Panc1 (cell line): Measurements from ENCODE around the gene MARK3. TPM values are rescaled to one million over a fixed set of nuclear protein-coding genes. Genes with fewer than 3 reads are reported as not detected.
A peak's percentile ranks its signal among the peaks of the same experiment; 100 is the strongest.

Experiments
- ATAC-seq: fragments of 200-7000 bp; cut with Tn5 transposase; 2 replicates; pipeline ENCODE4 v1.9.1; 2020; ENCODE audit warnings: mild to moderate bottlenecking, moderate library complexity
- BruUV-seq: library from RNA; stranded (reverse); fragments of 400-500 nt; replicated peaks from 2 replicates; lab custom pipeline; 2021; lab: Mats Ljungman, UMichigan
- CTCF ChIA-PET: fragments of 300-600 bp; sonication (Branson Sonifier 250); formaldehyde crosslinking; loops from one replicate; lab custom pipeline; 2022; ENCODE audit warnings: antibody characterized with exemption; lab: Charles Lee
- POLR2A ChIA-PET: fragments of 300-600 bp; sonication (Branson Sonifier 250); formaldehyde crosslinking; loops from one replicate; lab custom pipeline; 2022; ENCODE audit warnings: antibody characterized with exemption; lab: Charles Lee
- DNase-seq: peaks from one replicate; pipeline ENCODE4 v3.0.0-alpha.2; 2010; ENCODE audit warnings: low read depth, low spot score
- H3K27ac ChIP-seq: 2 replicates; pipeline ENCODE4 v1.5.1; 2011; ENCODE audit warnings: mild to moderate bottlenecking, low read length, inconsistent platforms
- H3K27me3 ChIP-seq: fragments of 200-500 bp; sonication (Bioruptor generic); 2 replicates; pipeline ENCODE4 v1.6.0; 2014; ENCODE audit warnings: low read length, inconsistent platforms; ENCODE audit not compliant: control insufficient read depth, insufficient read depth
- H3K36me3 ChIP-seq: fragments of 200-500 bp; sonication (Bioruptor generic); 2 replicates; pipeline ENCODE4 v1.5.1; 2014; ENCODE audit warnings: inconsistent platforms, mild to moderate bottlenecking, low read length, moderate library complexity; ENCODE audit not compliant: control insufficient read depth, insufficient read depth
- H3K4me1 ChIP-seq: 2 replicates; pipeline ENCODE4 v1.5.1; 2011; ENCODE audit warnings: inconsistent platforms, mild to moderate bottlenecking, low read length, moderate library complexity; ENCODE audit not compliant: control insufficient read depth, insufficient read depth
- H3K4me3 ChIP-seq, 2 experiments: 2 replicates each; pipeline ENCODE4 v1.5.1; 2011 to 2012; ENCODE audit warnings: low read depth in 2 of 2, low read length in 2 of 2, mild to moderate bottlenecking in 2 of 2, inconsistent platforms in 1 of 2, moderate library complexity in 1 of 2
- H3K9me3 ChIP-seq: fragments of 200-500 bp; sonication (Bioruptor generic); 2 replicates; pipeline ENCODE4 v1.5.1; 2014; ENCODE audit warnings: low read depth, mild to moderate bottlenecking, inconsistent platforms, low read length, moderate library complexity; ENCODE audit not compliant: control insufficient read depth, insufficient read depth
- POLR2AphosphoS5 ChIP-seq: IDR thresholded peaks from 2 replicates; pipeline ENCODE4 v1.6.1; 2012; ENCODE audit warnings: mild to moderate bottlenecking, low read depth, low read length, moderate library complexity
- REST ChIP-seq, 2 experiments: IDR thresholded peaks; 2 replicates each; pipeline ENCODE4 v1.6.1; 2011 to 2012; ENCODE audit warnings: low read depth in 2 of 2, control low read depth in 1 of 2, low read length in 1 of 2, mild to moderate bottlenecking in 1 of 2, moderate library complexity in 1 of 2; ENCODE audit not compliant: insufficient read depth in 1 of 2
- SIN3A ChIP-seq: IDR thresholded peaks from 2 replicates; pipeline ENCODE4 v1.6.1; 2012; ENCODE audit warnings: low read depth, mild to moderate bottlenecking, low read length, moderate library complexity, borderline replicate concordance; ENCODE audit not compliant: insufficient read depth
- TCF7L2 ChIP-seq: IDR thresholded peaks from 2 replicates; pipeline ENCODE4 v1.6.1; 2011; ENCODE audit warnings: mild to moderate bottlenecking, low read depth, low read length, inconsistent platforms
- in situ Hi-C: cut with HindIII; loops from 2 replicates; pipeline ENCODE4 v1.10.0; 2016; ENCODE audit warnings: low sequenced_read_pairs, low pct_unique_long_range_greater_than_20kb
- intact Hi-C: fragments of 100-400 bp; cut with micrococcal nuclease; formaldehyde crosslinking; loops from one replicate; pipeline ENCODE4 v1.10.0; 2022; ENCODE audit not compliant: unreplicated experiment
- total RNA-seq: library from RNA; stranded (reverse); gene quantifications from one replicate; pipeline ENCODE4 v1.2.1, GENCODE V29; 2021; ENCODE audit not compliant: unreplicated experiment
- TF ChIP-seq, protein P1 (sequence below): fragments of 450-650 bp; IDR thresholded peaks from 2 replicates; pipeline ENCODE4 v1.5.1; 2017; ENCODE audit warnings: mild to moderate bottlenecking

The MARK3 gene
- total RNA-seq, 1 experiment from 2014 or later = 56.1 TPM

DNA sequence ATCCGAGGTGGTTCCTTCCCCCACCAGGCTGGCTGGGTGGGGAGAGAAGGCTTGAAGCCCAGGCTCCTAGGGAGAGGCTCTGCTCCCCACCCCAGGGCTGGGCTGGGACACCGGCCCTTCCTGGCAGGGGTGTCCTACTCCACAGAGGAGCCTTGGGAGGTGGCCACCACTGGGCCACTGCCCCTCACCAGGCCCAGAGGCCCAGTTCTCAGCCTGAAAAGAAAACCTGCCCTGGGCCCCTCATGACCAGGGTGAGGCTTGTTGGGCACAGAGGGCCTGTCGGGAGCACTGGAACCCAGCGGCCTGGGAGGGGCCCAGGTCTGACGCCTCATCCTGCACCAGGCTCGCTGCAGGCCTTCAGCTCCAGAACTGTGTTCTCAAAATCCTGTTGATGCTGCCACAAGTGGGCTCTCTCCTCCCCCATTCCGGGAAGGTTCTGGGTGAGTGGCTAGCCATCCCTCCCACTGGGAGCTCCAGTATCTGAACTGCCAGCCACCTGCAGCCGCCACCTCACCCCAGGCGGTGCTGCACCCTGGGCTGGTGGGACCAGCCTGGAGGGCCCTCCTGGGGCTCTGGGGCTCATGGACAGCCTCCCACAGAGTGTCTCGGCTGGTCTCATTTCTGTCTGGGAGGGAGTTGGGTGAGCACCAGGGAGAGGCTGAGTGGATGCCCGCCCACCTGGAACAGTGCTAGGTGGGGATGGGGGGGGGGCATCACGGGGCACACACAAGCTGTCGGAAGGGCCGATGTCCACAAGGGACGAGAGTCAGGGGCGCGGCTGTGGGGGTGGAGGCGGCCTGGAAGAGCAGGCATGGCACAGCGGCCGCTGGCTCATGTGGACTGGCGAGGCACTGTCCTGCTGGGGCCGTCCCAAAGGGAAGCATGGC lies 165.5 kb downstream of the MARK3 start:
- POLR2A ChIA-PET = interaction anchor here (0.5 to 0.7 kb wide), 3 partner anchors 11 to 21 kb away, joined by 3 to 8 read pairs (median 5); no protein-coding TSS in a partner anchor
- in situ Hi-C loops = no loop called here

DNA sequence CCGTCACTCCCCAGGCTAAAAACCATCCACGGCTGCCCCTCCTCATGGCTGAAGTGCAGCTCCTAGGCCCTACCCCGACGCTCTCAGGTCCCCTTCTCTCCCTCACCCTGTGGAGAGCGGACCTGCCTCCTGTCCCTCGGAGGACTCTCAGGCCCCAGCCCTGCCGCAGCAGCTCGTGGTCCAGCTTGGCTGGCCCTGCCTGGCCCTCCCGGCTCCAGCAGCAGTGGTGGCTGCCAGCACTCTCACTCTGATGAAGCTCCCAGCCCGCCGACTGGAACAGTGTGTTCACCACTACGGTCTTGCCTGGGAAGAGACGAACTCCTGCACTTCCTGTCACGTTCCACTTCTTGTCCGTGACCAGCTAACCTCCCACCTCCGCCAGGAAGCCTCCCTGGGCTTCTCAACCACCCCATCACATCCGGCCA lies 166.1 kb downstream of the MARK3 start:
- no peaks in the 10 kb centered on the region for H3K27me3 ChIP-seq
- TF ChIP-seq POLR2AphosphoS5 (no peak), REST (IDR thresholded peaks at IDR 0.05; ENCODE audit: insufficient read depth in 1 of 2, low read depth in 2 of 2, low read length in 1 of 2) (no peak), SIN3A (no peak), TCF7L2 (no peak)
- TF ChIP-seq, protein P1, sequence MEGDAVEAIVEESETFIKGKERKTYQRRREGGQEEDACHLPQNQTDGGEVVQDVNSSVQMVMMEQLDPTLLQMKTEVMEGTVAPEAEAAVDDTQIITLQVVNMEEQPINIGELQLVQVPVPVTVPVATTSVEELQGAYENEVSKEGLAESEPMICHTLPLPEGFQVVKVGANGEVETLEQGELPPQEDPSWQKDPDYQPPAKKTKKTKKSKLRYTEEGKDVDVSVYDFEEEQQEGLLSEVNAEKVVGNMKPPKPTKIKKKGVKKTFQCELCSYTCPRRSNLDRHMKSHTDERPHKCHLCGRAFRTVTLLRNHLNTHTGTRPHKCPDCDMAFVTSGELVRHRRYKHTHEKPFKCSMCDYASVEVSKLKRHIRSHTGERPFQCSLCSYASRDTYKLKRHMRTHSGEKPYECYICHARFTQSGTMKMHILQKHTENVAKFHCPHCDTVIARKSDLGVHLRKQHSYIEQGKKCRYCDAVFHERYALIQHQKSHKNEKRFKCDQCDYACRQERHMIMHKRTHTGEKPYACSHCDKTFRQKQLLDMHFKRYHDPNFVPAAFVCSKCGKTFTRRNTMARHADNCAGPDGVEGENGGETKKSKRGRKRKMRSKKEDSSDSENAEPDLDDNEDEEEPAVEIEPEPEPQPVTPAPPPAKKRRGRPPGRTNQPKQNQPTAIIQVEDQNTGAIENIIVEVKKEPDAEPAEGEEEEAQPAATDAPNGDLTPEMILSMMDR = no peak
- in situ Hi-C loops (no loop called here), intact Hi-C loops (no loop called here)
- H3K9me3 ChIP-seq = no peaks in the 10 kb centered on the region
- no peak overlapping the region; the same call in 1 of the 2 replicates for H3K27ac ChIP-seq
- ChIA-PET CTCF (interaction anchor here (0.7 to 1.1 kb wide), 2 partner anchors 33 to 261 kb away, joined by 3 to 4 read pairs; no protein-coding TSS in a partner anchor), POLR2A (no interaction called here)
- no peak overlapping the region for H3K4me3 ChIP-seq
- DNase-seq = no peak
- no peaks in the 10 kb centered on the region for H3K36me3 ChIP-seq
- no TSS peak for BruUV-seq
- no peak for ATAC-seq
- H3K4me1 ChIP-seq = peaks cover 30% of the 10 kb centered on the region

More for the DNA sequence above, 165.5 kb downstream of the MARK3 start:
- Histone ChIP-seq H3K27ac (peak overlapping the region; percentile 34; the same call in 1 of the 2 replicates), H3K9me3 (no peaks in the 10 kb centered on the region), H3K36me3 (no peaks in the 10 kb centered on the region), H3K27me3 (no peaks in the 10 kb centered on the region), H3K4me1 (peaks cover 30% of the 10 kb centered on the region), H3K4me3 (no peak overlapping the region)
- no TSS peak for BruUV-seq
- intact Hi-C loops = no loop called here
- ATAC-seq (no peak), DNase-seq (no peak)
- CTCF ChIA-PET = interaction anchor here (0.7 kb wide), 1 partner anchor 52 kb away, joined by 3 read pairs; no protein-coding TSS in a partner anchor
- TF ChIP-seq TCF7L2 (no peak), POLR2AphosphoS5 (no peak), SIN3A (no peak), REST (IDR thresholded peaks at IDR 0.05; ENCODE audit: insufficient read depth in 1 of 2, low read depth in 2 of 2, low read length in 1 of 2) (no peak)
- TF ChIP-seq, protein P1 = no peak
